ENCODE results near the gene IQCH.

The IQCH gene

DNA sequence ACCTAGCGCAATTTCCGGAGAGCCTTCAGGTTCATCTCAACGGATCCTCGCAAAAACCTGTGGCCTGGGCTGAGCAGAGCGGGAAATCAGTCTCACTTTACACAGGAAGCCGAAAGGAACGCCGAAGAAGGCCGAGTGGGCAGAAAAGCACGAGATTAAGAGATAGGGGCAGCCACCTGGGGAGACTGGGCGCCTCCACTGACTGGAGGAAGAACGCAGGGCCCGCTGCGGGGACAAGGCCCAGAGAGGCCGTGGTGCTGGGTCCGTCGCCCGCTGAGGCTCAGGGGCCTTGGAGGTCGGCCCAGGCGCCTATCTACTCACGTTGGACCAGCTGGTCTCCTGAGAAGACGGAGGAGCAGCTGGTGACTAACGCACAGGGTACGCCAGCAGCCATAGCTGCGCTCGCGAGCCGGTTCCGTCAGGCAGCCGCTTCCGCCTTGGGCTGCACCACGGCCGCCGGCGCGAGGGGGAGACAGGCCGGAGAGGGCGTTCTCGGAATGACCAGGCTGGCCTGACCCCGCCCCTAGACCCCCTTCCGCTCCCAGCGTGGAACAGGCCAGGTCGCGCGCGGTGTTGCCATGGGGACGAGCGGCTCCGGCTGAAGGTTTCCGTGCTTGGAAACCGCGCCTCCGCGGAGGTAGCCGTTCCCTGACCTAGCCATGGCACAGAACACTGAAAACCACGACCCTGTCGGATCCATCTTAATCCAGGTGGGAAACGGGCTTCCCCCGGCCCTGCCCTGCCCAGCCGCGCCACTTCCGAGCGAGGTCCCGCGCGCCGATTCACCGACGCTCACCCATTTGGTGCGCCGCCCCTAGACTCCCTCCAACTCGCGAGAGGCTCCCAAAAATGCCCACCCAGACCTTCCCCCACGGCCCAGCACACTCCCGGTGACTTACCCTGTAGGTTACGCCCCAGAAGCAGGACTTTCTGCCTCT is at the start of gene IQCH, which contains the start of gene AAGAB:
IQCH (plus strand) TSS at position 549 of the 938 bp plus-strand sequence; CDS start at position 660, 111 bp downstream.
AAGAB (minus strand) TSS at position 424 of the 938 bp plus-strand sequence; CDS start at position 394, 30 bp downstream.
- Mint-ChIP-seq H3K27ac (peak within 1 kb of the TSS; percentile 88), H3K9me3 (no peaks in the 10 kb centered on the region), H3K4me3 (peak within 1 kb of the TSS; percentile 97), H3K27me3 (peaks cover 10% of the 10 kb centered on the region), H3K4me1 (ENCODE audit: low read depth) (peaks cover 25% of the 10 kb centered on the region), H3K36me3 (ENCODE audit: low read depth) (peaks cover 17% of the 10 kb centered on the region)
- intact Hi-C loops (cut with micrococcal nuclease), result loop anchor here (10.0 kb wide), 1 partner anchor 260 kb away; no protein-coding TSS in a partner anchor

DNA sequence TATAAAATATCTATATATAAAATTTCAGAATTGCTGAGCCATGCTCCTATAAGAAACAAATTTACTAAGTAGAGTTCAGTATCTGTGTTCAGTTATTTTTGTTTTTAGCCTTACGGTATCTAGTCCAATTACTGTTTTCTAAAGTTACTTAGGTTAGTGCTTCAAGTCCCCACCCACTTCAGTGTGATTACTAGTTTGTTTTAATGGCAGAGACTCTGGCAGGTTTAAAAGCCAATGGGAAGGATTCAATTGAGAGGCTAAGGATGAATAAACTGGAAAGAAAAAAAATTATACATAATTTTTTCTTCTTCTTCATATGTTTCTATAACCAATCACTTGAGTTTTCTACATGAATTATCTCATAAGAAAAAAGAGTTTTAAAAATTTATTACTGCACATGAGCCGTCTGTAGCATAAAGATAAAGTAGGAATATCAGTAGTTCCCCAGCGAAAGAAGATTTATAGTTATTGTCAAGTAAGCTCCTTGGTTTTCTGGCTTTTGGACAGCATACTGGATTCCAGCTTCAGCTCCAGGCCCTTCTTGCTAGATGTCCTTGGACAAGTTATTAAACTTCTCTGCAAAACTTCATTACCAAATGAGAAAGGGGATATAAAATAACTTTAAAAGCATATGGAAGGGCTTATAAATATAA is 46.9 kb upstream of the IQCH start:
- intact Hi-C loops (cut with micrococcal nuclease), result no loop called here
- Mint-ChIP-seq H3K27ac (no peak overlapping the region), H3K4me1 (ENCODE audit: low read depth) (no peaks in the 10 kb centered on the region), H3K36me3 (ENCODE audit: low read depth) (peaks cover 65% of the 10 kb centered on the region), H3K27me3 (no peaks in the 10 kb centered on the region), H3K4me3 (no peak overlapping the region), H3K9me3 (no peaks in the 10 kb centered on the region)

DNA sequence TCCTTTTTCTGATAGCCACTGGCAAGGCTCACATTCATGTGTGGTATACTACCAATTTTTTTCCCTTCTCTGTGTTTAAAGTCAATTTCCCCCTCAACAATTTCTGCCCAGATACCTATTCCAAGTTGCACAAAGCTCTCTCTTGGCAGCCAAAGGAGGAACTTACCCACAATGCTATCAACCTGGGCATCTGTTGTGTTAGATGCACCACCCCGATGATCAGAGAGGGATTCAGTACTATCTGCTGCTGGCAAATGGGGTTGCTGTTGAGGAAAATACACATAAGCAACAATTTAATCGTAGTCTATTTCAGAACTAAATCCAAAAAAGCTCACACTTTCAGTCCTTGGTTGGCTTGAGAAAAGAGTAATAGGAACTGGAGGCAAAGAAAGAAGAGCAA is 46.2 kb upstream of the IQCH start:
- intact Hi-C loops (cut with micrococcal nuclease), result no loop called here
- Mint-ChIP-seq H3K4me1 (ENCODE audit: low read depth) (no peaks in the 10 kb centered on the region), H3K4me3 (no peak overlapping the region), H3K36me3 (ENCODE audit: low read depth) (peaks cover 59% of the 10 kb centered on the region), H3K27me3 (no peaks in the 10 kb centered on the region), H3K27ac (no peak overlapping the region), H3K9me3 (no peaks in the 10 kb centered on the region)

- intact Hi-C loops (cut with micrococcal nuclease), result no loop called here
- no peaks in the 10 kb centered on the region for H3K27me3 Mint-ChIP-seq
- no peak overlapping the region for H3K27ac Mint-ChIP-seq
- H3K4me3 Mint-ChIP-seq, result no peak overlapping the region
- no peaks in the 10 kb centered on the region for H3K9me3 Mint-ChIP-seq
- no peaks in the 10 kb centered on the region for H3K4me1 Mint-ChIP-seq (ENCODE audit: low read depth)
- peaks cover 49% of the 10 kb centered on the region for H3K36me3 Mint-ChIP-seq (ENCODE audit: low read depth)
Observed at GRCh38 chr15:67210555-67211168, 43.9 kb upstream of the IQCH start.

GRCh38 chr15:67212684-67213367 is 41.8 kb upstream of the IQCH start:
- Mint-ChIP-seq H3K4me1 (ENCODE audit: low read depth) (peaks cover 8% of the 10 kb centered on the region), H3K4me3 (no peak overlapping the region), H3K27me3 (no peaks in the 10 kb centered on the region), H3K9me3 (no peaks in the 10 kb centered on the region), H3K36me3 (ENCODE audit: low read depth) (peaks cover 32% of the 10 kb centered on the region), H3K27ac (no peak overlapping the region)
- intact Hi-C loops (cut with micrococcal nuclease), result no loop called here

DNA sequence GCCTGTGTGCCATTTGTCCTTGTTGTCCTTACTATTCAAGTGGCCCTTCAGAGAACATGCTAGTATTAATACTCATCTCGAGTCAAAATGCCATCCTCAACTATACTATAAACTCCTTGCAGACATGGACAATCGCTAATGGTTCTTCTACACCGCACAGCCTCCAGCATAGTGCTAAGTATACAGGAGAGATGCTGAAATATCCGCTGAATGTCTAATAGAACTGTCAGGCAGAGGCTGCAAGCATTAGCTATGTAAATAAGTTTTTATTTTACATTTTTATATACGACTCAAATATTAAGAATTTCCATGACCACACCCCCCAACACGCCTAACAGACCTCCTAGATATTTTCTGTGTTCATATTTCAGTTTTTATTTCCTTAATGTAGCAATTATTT is 39.5 kb upstream of the IQCH start:
- H3K4me3 Mint-ChIP-seq, result no peak overlapping the region
- H3K27ac Mint-ChIP-seq, result no peak overlapping the region
- no peaks in the 10 kb centered on the region for H3K9me3 Mint-ChIP-seq
- H3K4me1 Mint-ChIP-seq (ENCODE audit: low read depth), result peaks cover 8% of the 10 kb centered on the region
- H3K27me3 Mint-ChIP-seq, result no peaks in the 10 kb centered on the region
- intact Hi-C loops (cut with micrococcal nuclease), result no loop called here
- peaks cover 29% of the 10 kb centered on the region for H3K36me3 Mint-ChIP-seq (ENCODE audit: low read depth)

DNA sequence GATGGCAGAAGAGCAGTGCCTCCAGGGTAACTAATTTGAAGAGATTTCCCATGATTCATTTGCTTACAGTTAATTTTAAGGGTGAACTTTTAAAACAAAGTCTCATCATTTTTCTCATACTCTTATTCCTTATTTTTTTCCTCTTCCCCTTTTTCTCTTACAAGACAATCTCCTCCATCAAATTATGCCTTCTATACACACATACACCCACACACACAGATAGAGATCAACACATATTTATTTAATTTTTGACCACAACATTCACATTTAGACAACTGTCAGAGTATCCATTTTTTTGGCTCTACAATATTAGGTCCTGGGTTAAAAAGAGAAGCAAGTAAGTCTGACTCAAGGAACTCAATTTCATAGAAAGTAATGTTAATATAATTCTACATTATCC is 37.7 kb upstream of the IQCH start:
- H3K9me3 Mint-ChIP-seq, result no peaks in the 10 kb centered on the region
- no peaks in the 10 kb centered on the region for H3K27me3 Mint-ChIP-seq
- peaks cover 8% of the 10 kb centered on the region for H3K4me1 Mint-ChIP-seq (ENCODE audit: low read depth)
- H3K27ac Mint-ChIP-seq, result no peak overlapping the region
- H3K36me3 Mint-ChIP-seq (ENCODE audit: low read depth), result peaks cover 24% of the 10 kb centered on the region
- intact Hi-C loops (cut with micrococcal nuclease), result no loop called here
- no peak overlapping the region for H3K4me3 Mint-ChIP-seq

GRCh38 chr15:67218428-67218827 is 36.2 kb upstream of the IQCH start:
- Mint-ChIP-seq H3K27ac (no peak overlapping the region), H3K9me3 (no peaks in the 10 kb centered on the region), H3K4me1 (ENCODE audit: low read depth) (peaks cover 8% of the 10 kb centered on the region), H3K27me3 (no peaks in the 10 kb centered on the region), H3K36me3 (ENCODE audit: low read depth) (peaks cover 21% of the 10 kb centered on the region), H3K4me3 (no peak overlapping the region)
- intact Hi-C loops (cut with micrococcal nuclease), result no loop called here

DNA sequence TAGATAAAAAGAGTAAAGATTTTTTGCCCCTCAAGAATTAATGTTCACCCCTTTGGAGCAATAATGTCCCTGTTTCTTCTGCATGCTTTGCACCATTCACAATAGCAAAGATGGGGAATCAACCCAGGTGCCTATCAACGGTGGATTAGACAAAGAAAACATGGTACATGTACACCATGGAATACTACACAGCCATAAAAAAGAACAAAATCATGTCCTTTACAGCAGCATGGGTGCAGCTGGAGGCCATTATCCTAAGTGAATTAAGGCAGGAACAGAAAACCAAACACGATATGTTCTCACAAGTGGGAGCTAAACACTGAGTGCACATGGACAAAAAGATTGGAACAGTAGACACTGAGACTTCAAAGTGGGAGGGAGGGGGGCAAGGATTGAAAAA is 35.3 kb upstream of the IQCH start:
- Mint-ChIP-seq H3K4me1 (ENCODE audit: low read depth) (peaks cover 8% of the 10 kb centered on the region), H3K9me3 (no peaks in the 10 kb centered on the region)
- intact Hi-C loops (cut with micrococcal nuclease), result no loop called here

DNA sequence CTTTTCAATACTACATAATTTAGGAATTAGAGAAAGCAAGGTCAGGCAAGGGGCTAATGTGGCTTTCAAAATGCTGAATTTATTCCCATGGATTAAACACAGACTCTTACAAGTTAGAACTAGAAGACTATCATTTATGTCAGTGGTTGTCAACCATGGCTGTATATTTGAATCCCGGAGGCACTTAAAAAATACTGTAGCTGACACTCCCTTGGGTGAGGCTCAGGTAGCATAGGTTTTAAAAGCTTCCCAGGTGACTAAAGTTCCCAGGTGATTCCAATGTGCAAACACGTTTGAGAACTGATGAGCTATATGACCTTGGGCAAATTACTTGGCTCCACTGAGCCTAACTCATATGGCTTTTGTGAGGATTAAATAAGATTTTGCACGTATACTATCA is 29.7 kb upstream of the IQCH start:
- Mint-ChIP-seq H3K4me1 (ENCODE audit: low read depth) (peaks cover 5% of the 10 kb centered on the region), H3K27me3 (no peaks in the 10 kb centered on the region), H3K4me3 (no peak overlapping the region), H3K36me3 (ENCODE audit: low read depth) (peaks cover 16% of the 10 kb centered on the region), H3K9me3 (no peaks in the 10 kb centered on the region), H3K27ac (no peak overlapping the region)
- intact Hi-C loops (cut with micrococcal nuclease), result loop anchor here (10.0 kb wide), 1 partner anchor 510 kb away; no protein-coding TSS in a partner anchor

More for the DNA sequence above, 35.3 kb upstream of the IQCH start:
- Mint-ChIP-seq H3K4me3 (no peak overlapping the region), H3K27me3 (no peaks in the 10 kb centered on the region), H3K27ac (no peak overlapping the region), H3K36me3 (ENCODE audit: low read depth) (peaks cover 21% of the 10 kb centered on the region)

GRCh38 chr15:67225336-67225735 is 29.2 kb upstream of the IQCH start:
- no peaks in the 10 kb centered on the region for H3K27me3 Mint-ChIP-seq
- H3K4me3 Mint-ChIP-seq, result no peak overlapping the region
- H3K36me3 Mint-ChIP-seq (ENCODE audit: low read depth), result peaks cover 20% of the 10 kb centered on the region
- no peaks in the 10 kb centered on the region for H3K9me3 Mint-ChIP-seq
- intact Hi-C loops (cut with micrococcal nuclease), result loop anchor here (10.0 kb wide), 1 partner anchor 509 kb away; no protein-coding TSS in a partner anchor
- H3K4me1 Mint-ChIP-seq (ENCODE audit: low read depth), result peaks cover 5% of the 10 kb centered on the region
- H3K27ac Mint-ChIP-seq, result no peak overlapping the region

- Mint-ChIP-seq H3K4me1 (ENCODE audit: low read depth) (peaks cover 5% of the 10 kb centered on the region), H3K27me3 (no peaks in the 10 kb centered on the region), H3K9me3 (no peaks in the 10 kb centered on the region), H3K27ac (no peak overlapping the region), H3K4me3 (no peak overlapping the region), H3K36me3 (ENCODE audit: low read depth) (peaks cover 41% of the 10 kb centered on the region)
- intact Hi-C loops (cut with micrococcal nuclease), result loop anchor here (10.0 kb wide), 1 partner anchor 507 kb away; no protein-coding TSS in a partner anchor
Observed at GRCh38 chr15:67227431-67227830, 27.2 kb upstream of the IQCH start.

DNA sequence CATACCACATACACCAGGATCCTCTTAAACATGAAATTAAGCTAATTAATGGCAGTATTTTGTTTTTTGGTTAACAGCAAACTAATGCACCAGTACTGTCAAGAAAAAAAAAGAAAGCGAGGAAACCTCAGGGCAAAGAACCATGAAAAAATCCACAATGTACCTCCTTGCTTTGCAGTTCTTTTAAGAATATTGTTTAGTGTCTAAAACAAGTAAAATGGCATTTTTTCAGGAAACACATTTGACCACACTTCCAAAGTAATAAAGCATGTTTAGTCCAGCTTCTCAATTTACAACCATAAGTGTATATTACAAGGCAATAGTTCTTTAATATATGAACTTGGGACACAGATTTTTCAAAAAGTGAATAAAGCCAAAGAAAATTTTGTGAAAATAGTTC is 26.7 kb upstream of the IQCH start:
- Mint-ChIP-seq H3K27ac (no peak overlapping the region), H3K9me3 (no peaks in the 10 kb centered on the region), H3K36me3 (ENCODE audit: low read depth) (peaks cover 45% of the 10 kb centered on the region), H3K27me3 (no peaks in the 10 kb centered on the region), H3K4me1 (ENCODE audit: low read depth) (peaks cover 5% of the 10 kb centered on the region), H3K4me3 (no peak overlapping the region)
- intact Hi-C loops (cut with micrococcal nuclease), result loop anchor here (10.0 kb wide), 1 partner anchor 507 kb away; no protein-coding TSS in a partner anchor

Measured in dendritic cell treated with granulocyte-macrophage colony-stimulating factor and Interleukin-4, amounts not matched to agents 40 ng/mL and 50 ng/mL, for 4 days (primary cell).